CD8-positive, alpha-beta memory T cell (primary cell): Measurements from ENCODE around the gene PSMD2. TPM values are rescaled to one million over a fixed set of nuclear protein-coding genes. Genes with fewer than 3 reads are reported as not detected.

Experiments used
- CTCF ChIA-PET: fragments of 350-600 bp; sonication (Branson Sonifier 250); formaldehyde crosslinking; loops from one replicate; lab custom pipeline; 2021; ENCODE audit warnings: antibody characterized with exemption; lab: Charles Lee
- POLR2A ChIA-PET: fragments of 350-600 bp; sonication (Branson Sonifier 250); formaldehyde crosslinking; loops from one replicate; lab custom pipeline; 2021; ENCODE audit warnings: antibody characterized with exemption; lab: Charles Lee
- DNase-seq, 5 donors: peaks; one replicate each; pipeline versions ENCODE4 v3.0.0 to v3.0.0-alpha.2; 2020 to 2022; ENCODE audit warnings: mixed read lengths in 1 of 5
- H3K27ac ChIP-seq: one replicate; pipeline ENCODE4 v1.7.0; 2013; ENCODE audit warnings: low read depth, mild to moderate bottlenecking, low read length, moderate library complexity
- H3K27me3 ChIP-seq: 2 replicates; pipeline ENCODE4 v1.7.0; 2013; ENCODE audit warnings: low read length, mild to moderate bottlenecking; ENCODE audit not compliant: insufficient read depth, poor library complexity, severe bottlenecking
- H3K36me3 ChIP-seq: 2 replicates; pipeline ENCODE4 v1.7.0; 2013; ENCODE audit warnings: mild to moderate bottlenecking, low read length, moderate library complexity; ENCODE audit not compliant: insufficient read depth
- H3K4me1 ChIP-seq: 2 replicates; pipeline ENCODE4 v1.7.0; 2013; ENCODE audit warnings: mild to moderate bottlenecking, low read length, moderate library complexity; ENCODE audit not compliant: insufficient read depth
- H3K4me3 ChIP-seq: 2 replicates; pipeline ENCODE4 v1.7.0; 2013; ENCODE audit warnings: mild to moderate bottlenecking, low read length
- H3K9me3 ChIP-seq: 2 replicates; pipeline ENCODE4 v1.7.0; 2013; ENCODE audit warnings: mild to moderate bottlenecking, low read length
- H3K27ac Mint-ChIP-seq, 8 donors: one replicate each; pipeline ENCODE4 v1.8.0; 2020 to 2021; ENCODE audit warnings: mixed read lengths in 8 of 8, mild to moderate bottlenecking in 6 of 8, inconsistent platforms in 3 of 8, moderate library complexity in 3 of 8
- H3K27me3 Mint-ChIP-seq, 2 donors: one replicate each; pipeline ENCODE4 v1.8.0; 2020 to 2021; ENCODE audit warnings: mixed read lengths in 2 of 2, mild to moderate bottlenecking in 1 of 2, moderate library complexity in 1 of 2
- H3K36me3 Mint-ChIP-seq, 3 donors: one replicate each; pipeline ENCODE4 v1.8.0; 2020 to 2021; ENCODE audit warnings: mixed read lengths in 3 of 3, inconsistent platforms in 1 of 3, mild to moderate bottlenecking in 1 of 3
- H3K4me1 Mint-ChIP-seq, 3 donors: one replicate each; pipeline ENCODE4 v1.8.0; 2020 to 2021; ENCODE audit warnings: mixed read lengths in 3 of 3, inconsistent platforms in 1 of 3, mild to moderate bottlenecking in 1 of 3
- H3K4me3 Mint-ChIP-seq, 7 donors: one replicate each; pipeline ENCODE4 v1.8.0; 2020 to 2021; ENCODE audit warnings: mixed read lengths in 7 of 7, mild to moderate bottlenecking in 6 of 7, moderate library complexity in 4 of 7, inconsistent platforms in 2 of 7
- H3K9me3 Mint-ChIP-seq, 5 donors: one replicate each; pipeline ENCODE4 v1.8.0; 2020 to 2022; ENCODE audit warnings: mixed read lengths in 5 of 5, mild to moderate bottlenecking in 3 of 5, moderate library complexity in 2 of 5, inconsistent platforms in 1 of 5
- polyA plus RNA-seq: library from polyadenylated mRNA; unstranded; fragments of 300-500 nt; fragmentation: Illumina TruSeq; gene quantifications from one replicate; pipeline ENCODE4 v1.2.3, GENCODE V29; 2021
- total RNA-seq, 2 experiments: library from RNA; stranded (reverse); gene quantifications; one replicate each; pipeline ENCODE4 v1.2.3, GENCODE V29; 2021

PSMD2 gene
- total and polyA plus RNA-seq, 3 experiments from 2014 or later, result 211 to 342 (median 334) TPM

DNA sequence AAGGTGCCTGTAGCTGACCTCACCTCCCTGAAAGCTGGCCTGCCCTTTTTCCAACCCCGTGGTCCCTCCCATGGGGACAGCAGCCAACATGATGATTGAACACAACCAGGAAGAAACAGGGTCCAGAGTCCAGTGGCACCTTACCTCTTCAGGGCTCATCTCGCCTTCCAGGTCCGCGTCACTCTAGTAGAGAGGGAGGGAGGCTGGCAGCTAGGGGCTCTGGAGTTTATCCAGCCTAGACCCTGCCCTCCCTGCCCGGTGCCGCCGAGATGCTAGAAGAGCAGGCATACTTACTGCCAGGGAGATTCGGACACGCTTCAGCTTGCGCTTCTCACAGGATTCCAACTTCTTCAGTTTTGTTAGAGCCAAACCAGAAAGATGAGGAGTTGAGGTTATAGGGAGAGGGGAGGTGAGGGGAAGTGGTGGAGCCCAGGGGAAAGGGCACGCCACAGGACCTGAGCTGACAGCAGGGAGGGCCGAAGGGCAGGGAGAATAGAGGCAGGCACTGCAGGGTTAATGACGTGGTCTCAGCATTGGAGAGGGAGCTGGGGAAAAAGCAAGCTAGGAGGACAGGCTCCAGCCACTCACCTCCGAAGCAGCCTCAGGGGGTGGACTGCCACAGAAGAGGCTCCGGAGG, 53.2 kb downstream of the PSMD2 start:
- ChIA-PET POLR2A (interaction anchor here (1.0 kb wide), 1 partner anchor 161 kb away, joined by 4 read pairs; no protein-coding TSS in a partner anchor), CTCF (interaction anchor here (1.1 to 1.9 kb wide), 3 partner anchors 10 to 162 kb away, joined by 5 to 8 read pairs (median 7); partner anchors contain the start of gene POLR2H)
- H3K4me1 Mint-ChIP-seq, result peaks cover 0 to 6% (median 0%) of the 10 kb centered on the region in 3 donors
- no peak overlapping the region for H3K4me3 Mint-ChIP-seq
- no peaks in the 10 kb centered on the region for H3K9me3 ChIP-seq
- no peaks in the 10 kb centered on the region for H3K36me3 Mint-ChIP-seq
- no peak overlapping the region for H3K27ac Mint-ChIP-seq
- no peaks in the 10 kb centered on the region for H3K36me3 ChIP-seq
- H3K4me1 ChIP-seq, result peaks cover 4% of the 10 kb centered on the region
- no peaks in the 10 kb centered on the region for H3K27me3 ChIP-seq
- no peak for DNase-seq
- H3K27ac ChIP-seq, result no peak overlapping the region
- no peaks in the 10 kb centered on the region for H3K9me3 Mint-ChIP-seq
- H3K4me3 ChIP-seq, result no peak overlapping the region
- no peaks in the 10 kb centered on the region for H3K27me3 Mint-ChIP-seq

DNA sequence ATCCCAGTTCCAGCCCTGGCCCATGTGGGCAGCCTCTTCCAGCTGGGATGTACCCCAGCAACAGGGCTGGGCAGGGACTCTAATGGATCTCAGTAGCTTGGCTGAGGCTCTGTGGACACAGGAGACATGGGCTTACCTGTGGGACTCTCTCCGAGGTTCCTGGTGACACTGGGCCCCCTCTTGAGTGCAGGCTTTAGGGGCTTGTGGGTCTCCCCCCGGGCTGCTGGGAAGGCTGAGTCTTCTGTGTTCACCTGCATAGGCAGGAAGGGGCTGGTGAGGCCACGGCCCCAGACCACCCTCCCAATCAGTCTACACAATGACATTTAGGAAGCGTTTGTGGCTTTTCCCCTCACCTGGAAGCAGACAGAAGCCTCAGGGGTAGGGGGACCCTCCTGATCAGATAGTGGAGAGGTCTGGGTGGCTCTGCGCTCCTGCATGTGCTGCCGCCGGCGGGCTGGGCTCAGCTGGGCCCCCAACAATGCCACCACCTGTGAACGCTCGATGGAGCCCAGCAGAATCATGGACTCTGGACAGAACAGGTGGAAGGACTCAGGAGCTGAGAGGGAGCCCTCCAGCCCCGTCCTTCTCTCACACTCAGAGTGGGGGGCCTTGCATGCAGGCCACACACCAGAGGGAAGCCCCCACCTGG, 54.0 kb downstream of the PSMD2 start:
- H3K4me3 ChIP-seq, result no peak overlapping the region
- H3K4me1 Mint-ChIP-seq, result peaks cover 0 to 6% (median 0%) of the 10 kb centered on the region in 3 donors
- H3K27me3 Mint-ChIP-seq, result no peaks in the 10 kb centered on the region
- ChIA-PET POLR2A (interaction anchor here (1.0 kb wide), 1 partner anchor 161 kb away, joined by 4 read pairs; no protein-coding TSS in a partner anchor), CTCF (interaction anchor here (0.9 to 2.6 kb wide), 12 partner anchors 9 to 161 kb away, joined by 3 to 31 read pairs (median 4); partner anchors contain the start of genes POLR2H and THPO)
- H3K36me3 Mint-ChIP-seq, result no peaks in the 10 kb centered on the region
- H3K9me3 ChIP-seq, result no peaks in the 10 kb centered on the region
- no peaks in the 10 kb centered on the region for H3K27me3 ChIP-seq
- H3K9me3 Mint-ChIP-seq, result no peaks in the 10 kb centered on the region
- H3K4me1 ChIP-seq, result peaks cover 4% of the 10 kb centered on the region
- H3K36me3 ChIP-seq, result no peaks in the 10 kb centered on the region
- H3K27ac ChIP-seq, result no peak overlapping the region
- DNase-seq, result no peak
- H3K4me3 Mint-ChIP-seq, result no peak overlapping the region
- no peak overlapping the region for H3K27ac Mint-ChIP-seq

DNA sequence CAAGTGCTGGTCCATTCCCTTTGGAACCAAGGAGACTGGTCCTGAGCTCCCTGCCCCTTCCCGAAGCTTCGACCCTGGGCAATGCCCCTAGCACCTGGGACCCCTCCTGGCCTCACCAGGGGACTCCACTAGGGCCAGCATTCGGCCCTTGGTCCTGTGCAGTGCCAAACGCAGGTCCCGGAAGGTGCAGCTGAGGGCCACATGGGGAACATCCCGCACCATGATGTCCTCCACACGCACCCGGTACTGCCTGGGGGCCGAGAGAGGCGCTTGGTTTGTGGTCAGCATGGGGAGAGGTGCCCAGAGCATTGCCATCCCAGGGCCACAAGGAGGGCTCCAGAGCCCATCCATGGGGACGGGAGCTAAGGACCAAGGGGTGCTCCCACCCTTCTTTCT, 54.5 kb downstream of the PSMD2 start:
- Mint-ChIP-seq H3K36me3 (no peaks in the 10 kb centered on the region), H3K4me1 (peaks cover 0 to 6% (median 0%) of the 10 kb centered on the region in 3 donors), H3K9me3 (no peaks in the 10 kb centered on the region), H3K27ac (no peak overlapping the region), H3K4me3 (no peak overlapping the region), H3K27me3 (no peaks in the 10 kb centered on the region)
- H3K4me3 ChIP-seq, result no peak overlapping the region
- no peak for DNase-seq
- H3K4me1 ChIP-seq, result peaks cover 4% of the 10 kb centered on the region
- CTCF ChIA-PET, result interaction anchor here (0.6 to 2.6 kb wide), 17 partner anchors 9 to 190 kb away, joined by 3 to 31 read pairs (median 4); partner anchors contain the start of genes POLR2H and THPO
- no peak overlapping the region for H3K27ac ChIP-seq
- H3K36me3 ChIP-seq, result no peaks in the 10 kb centered on the region
- no peaks in the 10 kb centered on the region for H3K27me3 ChIP-seq
- POLR2A ChIA-PET, result interaction anchor here (0.6 kb wide), 1 partner anchor 151 kb away, joined by 6 read pairs; no protein-coding TSS in a partner anchor
- no peaks in the 10 kb centered on the region for H3K9me3 ChIP-seq

DNA sequence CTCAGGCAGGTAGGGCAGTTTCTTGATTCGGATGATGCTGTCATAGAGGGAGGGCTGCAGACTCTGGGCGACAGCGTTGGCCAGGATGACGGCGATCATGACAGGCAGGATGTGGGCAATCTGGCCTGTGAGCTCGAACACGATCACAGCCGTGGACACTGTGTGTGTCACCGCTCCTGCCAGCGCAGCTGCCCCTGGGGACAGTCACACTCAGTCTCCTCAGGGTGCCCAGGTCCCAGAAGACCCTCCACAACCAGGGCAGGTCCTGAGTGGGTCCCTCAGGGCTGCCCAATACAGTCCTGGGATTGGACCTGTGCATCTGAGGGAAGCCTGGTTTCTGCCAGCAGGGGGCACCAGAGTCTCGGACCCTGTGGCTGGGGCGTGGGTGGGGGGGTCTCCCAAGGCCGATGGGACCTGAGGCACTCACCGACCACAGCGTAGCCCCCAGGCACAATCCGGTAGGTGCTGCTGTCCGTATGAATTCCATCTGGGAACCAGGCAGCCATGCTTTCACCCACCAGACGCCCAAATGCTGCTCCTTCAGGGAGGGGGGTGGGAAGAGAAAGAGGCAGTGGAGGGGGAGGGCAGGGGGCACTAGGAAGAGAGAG, 55.2 kb downstream of the PSMD2 start:
- DNase-seq, result peak; percentile 33 to 72 (median 52)
- Histone ChIP-seq H3K36me3 (no peaks in the 10 kb centered on the region), H3K9me3 (no peaks in the 10 kb centered on the region), H3K4me3 (no peak overlapping the region), H3K27ac (no peak overlapping the region), H3K4me1 (peaks cover 4% of the 10 kb centered on the region), H3K27me3 (no peaks in the 10 kb centered on the region)
- Mint-ChIP-seq H3K4me1 (peaks cover 0 to 6% (median 0%) of the 10 kb centered on the region in 3 donors), H3K27ac (peak overlapping the region in 1 of 8 donors; percentile 38), H3K9me3 (no peaks in the 10 kb centered on the region), H3K27me3 (no peaks in the 10 kb centered on the region), H3K4me3 (no peak overlapping the region), H3K36me3 (no peaks in the 10 kb centered on the region)
- CTCF ChIA-PET, result interaction anchor here (0.6 to 2.6 kb wide), 18 partner anchors 8 to 191 kb away, joined by 3 to 31 read pairs (median 4); partner anchors contain the start of genes POLR2H and THPO
- POLR2A ChIA-PET, result interaction anchor here (0.5 to 0.6 kb wide), 2 partner anchors 10 to 151 kb away, joined by 3 to 6 read pairs; no protein-coding TSS in a partner anchor

DNA sequence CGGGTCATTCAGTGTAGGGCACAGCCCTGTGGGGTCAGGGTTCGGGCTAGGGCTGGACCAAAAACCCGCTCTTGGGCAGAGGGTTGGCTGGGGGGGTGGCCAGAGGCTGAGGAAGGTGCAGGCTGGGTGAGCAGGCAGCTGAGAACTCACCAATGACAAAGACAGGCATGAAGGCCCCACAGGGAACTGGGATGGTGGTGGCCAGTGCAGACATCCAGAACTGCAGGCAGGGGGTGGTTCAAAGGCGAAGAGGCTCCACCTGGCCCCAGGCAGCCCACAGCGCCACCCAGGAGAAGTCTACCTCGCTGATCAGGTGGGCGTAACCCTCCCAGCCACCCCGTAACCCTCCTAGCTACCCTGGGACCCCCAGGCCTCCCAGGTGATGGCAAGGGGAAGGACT, 55.7 kb downstream of the PSMD2 start:
- POLR2A ChIA-PET, result interaction anchor here (0.5 kb wide), 1 partner anchor 10 kb away, joined by 3 read pairs; no protein-coding TSS in a partner anchor
- Histone ChIP-seq H3K27me3 (no peaks in the 10 kb centered on the region), H3K4me1 (peaks cover 4% of the 10 kb centered on the region), H3K27ac (no peak overlapping the region), H3K9me3 (no peaks in the 10 kb centered on the region), H3K4me3 (no peak overlapping the region), H3K36me3 (no peaks in the 10 kb centered on the region)
- no peak overlapping the region for H3K27ac Mint-ChIP-seq
- peaks cover 0 to 6% (median under 1%) of the 10 kb centered on the region in 3 donors for H3K4me1 Mint-ChIP-seq
- CTCF ChIA-PET, result interaction anchor here (1.2 to 2.6 kb wide), 3 partner anchors 14 to 159 kb away, joined by 4 to 31 read pairs (median 6); partner anchors contain the start of gene THPO
- H3K36me3 Mint-ChIP-seq, result no peaks in the 10 kb centered on the region
- H3K9me3 Mint-ChIP-seq, result no peaks in the 10 kb centered on the region
- H3K4me3 Mint-ChIP-seq, result no peak overlapping the region
- H3K27me3 Mint-ChIP-seq, result no peaks in the 10 kb centered on the region
- no peak for DNase-seq

DNA sequence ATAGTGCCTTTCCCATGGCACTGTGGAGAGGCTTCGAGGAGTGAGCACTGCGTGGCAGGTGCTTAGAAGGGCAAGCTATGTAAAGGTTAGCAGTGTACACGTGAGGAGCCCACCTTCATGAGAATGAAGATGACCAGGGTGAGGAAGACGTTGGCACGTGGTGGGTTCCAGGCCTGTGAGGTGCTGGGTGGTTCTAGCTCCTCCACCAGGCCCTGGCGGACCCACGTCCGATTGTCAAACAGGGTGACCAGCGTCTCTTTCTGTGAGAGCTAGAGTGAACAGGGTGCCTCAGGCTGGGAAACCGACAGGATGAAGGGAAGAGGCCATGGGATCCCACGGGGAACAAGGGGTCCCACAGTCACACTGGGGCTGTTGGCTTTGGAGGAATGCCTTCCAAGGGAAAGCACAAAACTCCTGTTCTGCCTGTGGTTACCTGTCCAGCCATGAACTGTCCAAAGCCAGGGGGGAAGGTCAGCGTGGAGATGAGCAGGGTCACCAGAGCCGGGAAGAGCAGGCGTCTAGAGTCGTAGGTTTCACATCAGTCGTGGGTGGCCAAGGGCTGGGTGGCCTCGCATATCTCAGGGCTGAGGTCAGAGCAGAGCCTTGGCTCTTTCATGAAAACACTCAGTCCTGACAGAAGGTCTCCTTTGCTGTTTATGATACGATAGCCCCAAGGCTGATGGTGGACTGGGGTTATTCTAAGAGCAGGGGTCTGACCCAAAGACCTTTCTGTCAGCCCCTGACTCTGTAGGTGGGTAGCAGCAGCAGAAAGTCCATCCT, 56.4 kb downstream of the PSMD2 start:
- ChIA-PET CTCF (interaction anchor here (1.2 to 2.6 kb wide), 2 partner anchors 13 to 158 kb away, joined by 6 to 31 read pairs; no protein-coding TSS in a partner anchor), POLR2A (no interaction called here)
- peaks cover 3 to 6% (median 5%) of the 10 kb centered on the region in 3 donors for H3K4me1 Mint-ChIP-seq
- no peak for DNase-seq
- H3K36me3 ChIP-seq, result no peaks in the 10 kb centered on the region
- H3K4me3 ChIP-seq, result no peak overlapping the region
- H3K27ac Mint-ChIP-seq, result peak overlapping the region in 1 of 8 donors; percentile 71
- peaks cover 5% of the 10 kb centered on the region for H3K4me1 ChIP-seq
- no peaks in the 10 kb centered on the region for H3K9me3 ChIP-seq
- no peaks in the 10 kb centered on the region for H3K27me3 Mint-ChIP-seq
- H3K27ac ChIP-seq, result no peak overlapping the region
- no peaks in the 10 kb centered on the region for H3K36me3 Mint-ChIP-seq
- no peaks in the 10 kb centered on the region for H3K27me3 ChIP-seq
- peak overlapping the region in 1 of 7 donors; percentile 57 for H3K4me3 Mint-ChIP-seq
- no peaks in the 10 kb centered on the region for H3K9me3 Mint-ChIP-seq
